Upper lobe of right lung (tissue), 1 donor: Measurements from ENCODE around the gene HSPG2. TPM values are rescaled to one million over a fixed set of nuclear protein-coding genes. Genes with fewer than 3 reads are reported as not detected.
"Not testable (repeated sequence)": the region's sequence is repeated elsewhere in the genome, so short reads cannot be mapped to it uniquely, and the experiment has no call there.

ENCODE experiments used
- ATAC-seq: fragments of 200-7000 bp; cut with Tn5 transposase; one replicate; pipeline ENCODE4 v1.9.1; 2020; ENCODE audit warnings: mild to moderate bottlenecking, moderate library complexity
- DNase-seq: peaks from one replicate; pipeline ENCODE4 v3.0.0-alpha.2; 2020
- H3K27ac ChIP-seq: fragments of 200-600 bp; one replicate; pipeline ENCODE4 v1.8.0; 2022
- H3K27me3 ChIP-seq: fragments of 200-600 bp; one replicate; pipeline ENCODE4 v1.8.0; 2022; ENCODE audit warnings: mild to moderate bottlenecking
- H3K36me3 ChIP-seq: fragments of 200-600 bp; one replicate; pipeline ENCODE4 v1.8.0; 2022
- H3K4me1 ChIP-seq: fragments of 200-600 bp; one replicate; pipeline ENCODE4 v1.8.0; 2022
- H3K4me3 ChIP-seq: fragments of 200-600 bp; one replicate; pipeline ENCODE4 v1.8.0; 2022; ENCODE audit warnings: mild to moderate bottlenecking
- H3K9me3 ChIP-seq: fragments of 200-600 bp; one replicate; pipeline ENCODE4 v1.8.0; 2022
- intact Hi-C: fragments of 100-400 bp; cut with DNase I; formaldehyde crosslinking; loops from one replicate; pipeline ENCODE4 v1.11.0; 2022
- total RNA-seq: library from RNA; stranded (reverse); fragmentation: NEBNext Ultra II Directional; extraction: Animal tissue kit (Norgen Biotek cat#: 25700); gene quantifications from one replicate; pipeline ENCODE4 v1.2.1, GENCODE V29; 2021
- TF ChIP-seq, protein P1 (sequence below): fragments of 200-600 bp; IDR thresholded peaks from one replicate; pipeline ENCODE4 v1.8.0; 2022; ENCODE audit warnings: antibody characterized with exemption
- donor health status: DM: no; HTN: yes; CAD: no; lungs with severe emphysema.

Gene HSPG2
- total RNA-seq, 1 donor from 2014 or later: 393 TPM

GRCh38 chr1:21827141-21827679 lies 109.9 kb downstream of the HSPG2 start:
- peaks cover 97% of the 10 kb centered on the region for H3K36me3 ChIP-seq
- H3K4me1 ChIP-seq: no peaks in the 10 kb centered on the region
- intact Hi-C loops: no loop called here
- TF ChIP-seq, protein P1, sequence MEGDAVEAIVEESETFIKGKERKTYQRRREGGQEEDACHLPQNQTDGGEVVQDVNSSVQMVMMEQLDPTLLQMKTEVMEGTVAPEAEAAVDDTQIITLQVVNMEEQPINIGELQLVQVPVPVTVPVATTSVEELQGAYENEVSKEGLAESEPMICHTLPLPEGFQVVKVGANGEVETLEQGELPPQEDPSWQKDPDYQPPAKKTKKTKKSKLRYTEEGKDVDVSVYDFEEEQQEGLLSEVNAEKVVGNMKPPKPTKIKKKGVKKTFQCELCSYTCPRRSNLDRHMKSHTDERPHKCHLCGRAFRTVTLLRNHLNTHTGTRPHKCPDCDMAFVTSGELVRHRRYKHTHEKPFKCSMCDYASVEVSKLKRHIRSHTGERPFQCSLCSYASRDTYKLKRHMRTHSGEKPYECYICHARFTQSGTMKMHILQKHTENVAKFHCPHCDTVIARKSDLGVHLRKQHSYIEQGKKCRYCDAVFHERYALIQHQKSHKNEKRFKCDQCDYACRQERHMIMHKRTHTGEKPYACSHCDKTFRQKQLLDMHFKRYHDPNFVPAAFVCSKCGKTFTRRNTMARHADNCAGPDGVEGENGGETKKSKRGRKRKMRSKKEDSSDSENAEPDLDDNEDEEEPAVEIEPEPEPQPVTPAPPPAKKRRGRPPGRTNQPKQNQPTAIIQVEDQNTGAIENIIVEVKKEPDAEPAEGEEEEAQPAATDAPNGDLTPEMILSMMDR: no peak
- no peaks in the 10 kb centered on the region for H3K27me3 ChIP-seq
- H3K27ac ChIP-seq: no peak overlapping the region
- DNase-seq: no peak
- no peak overlapping the region for H3K4me3 ChIP-seq
- no peak for ATAC-seq
- H3K9me3 ChIP-seq: no peaks in the 10 kb centered on the region

DNA sequence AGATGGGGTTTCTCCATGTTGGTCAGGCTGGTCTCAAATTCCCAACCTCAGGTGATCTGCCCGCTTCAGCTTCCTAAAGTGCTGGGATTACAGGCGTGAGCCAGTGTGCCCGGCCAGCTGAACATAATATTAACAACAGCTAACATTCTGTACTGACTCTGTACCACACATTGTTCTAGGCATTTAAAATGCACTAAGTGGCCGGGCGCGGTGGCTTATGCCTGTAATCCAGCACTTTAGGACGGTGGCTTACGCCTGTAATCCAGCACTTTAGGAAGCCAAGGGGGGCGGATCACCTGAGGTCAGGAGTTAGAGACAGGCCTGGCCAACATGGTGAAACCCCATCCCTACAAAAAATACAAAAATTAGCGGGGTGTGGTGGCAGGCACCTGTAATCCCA lies 110.4 kb downstream of the HSPG2 start:
- H3K27me3 ChIP-seq, DNase-seq, H3K4me1 ChIP-seq, ATAC-seq, H3K4me3 ChIP-seq, H3K9me3 ChIP-seq, intact Hi-C loops, H3K27ac ChIP-seq: not testable (repeated sequence)
- H3K36me3 ChIP-seq: peaks cover 93% of the 10 kb centered on the region

GRCh38 chr1:21825393-21825792 lies 111.7 kb downstream of the HSPG2 start:
- Histone ChIP-seq H3K27me3 (no peaks in the 10 kb centered on the region), H3K27ac (no peak overlapping the region), H3K4me3 (no peak overlapping the region), H3K36me3 (peaks cover 83% of the 10 kb centered on the region), H3K4me1 (no peaks in the 10 kb centered on the region), H3K9me3 (no peaks in the 10 kb centered on the region)
- ATAC-seq (no peak), DNase-seq (no peak)
- intact Hi-C loops: no loop called here
- TF ChIP-seq, protein P1: no peak

DNA sequence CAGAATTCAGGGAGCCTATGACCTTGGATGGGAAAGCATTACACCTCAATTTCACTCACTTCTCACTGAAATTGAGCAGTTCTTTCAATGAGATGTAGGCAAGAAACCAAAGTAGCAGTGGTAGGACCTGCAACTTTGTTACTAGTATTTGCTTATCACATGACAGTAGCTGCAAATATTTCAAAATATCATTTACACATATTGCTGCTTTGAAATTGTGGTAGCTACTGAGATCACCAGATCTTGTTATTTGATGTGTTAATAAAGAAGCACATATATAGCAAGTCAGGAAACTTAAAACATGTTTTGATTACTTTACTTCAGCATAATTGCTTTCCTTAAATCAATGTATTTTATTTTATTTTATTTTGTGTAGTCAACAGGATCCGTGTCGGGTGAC lies 112.2 kb downstream of the HSPG2 start:
- no peak for ATAC-seq
- Histone ChIP-seq H3K27me3 (no peaks in the 10 kb centered on the region), H3K4me1 (no peaks in the 10 kb centered on the region), H3K36me3 (peaks cover 78% of the 10 kb centered on the region), H3K27ac (no peak overlapping the region), H3K9me3 (no peaks in the 10 kb centered on the region), H3K4me3 (no peak overlapping the region)
- DNase-seq: no peak
- TF ChIP-seq, protein P1: no peak
- intact Hi-C loops: no loop called here

DNA sequence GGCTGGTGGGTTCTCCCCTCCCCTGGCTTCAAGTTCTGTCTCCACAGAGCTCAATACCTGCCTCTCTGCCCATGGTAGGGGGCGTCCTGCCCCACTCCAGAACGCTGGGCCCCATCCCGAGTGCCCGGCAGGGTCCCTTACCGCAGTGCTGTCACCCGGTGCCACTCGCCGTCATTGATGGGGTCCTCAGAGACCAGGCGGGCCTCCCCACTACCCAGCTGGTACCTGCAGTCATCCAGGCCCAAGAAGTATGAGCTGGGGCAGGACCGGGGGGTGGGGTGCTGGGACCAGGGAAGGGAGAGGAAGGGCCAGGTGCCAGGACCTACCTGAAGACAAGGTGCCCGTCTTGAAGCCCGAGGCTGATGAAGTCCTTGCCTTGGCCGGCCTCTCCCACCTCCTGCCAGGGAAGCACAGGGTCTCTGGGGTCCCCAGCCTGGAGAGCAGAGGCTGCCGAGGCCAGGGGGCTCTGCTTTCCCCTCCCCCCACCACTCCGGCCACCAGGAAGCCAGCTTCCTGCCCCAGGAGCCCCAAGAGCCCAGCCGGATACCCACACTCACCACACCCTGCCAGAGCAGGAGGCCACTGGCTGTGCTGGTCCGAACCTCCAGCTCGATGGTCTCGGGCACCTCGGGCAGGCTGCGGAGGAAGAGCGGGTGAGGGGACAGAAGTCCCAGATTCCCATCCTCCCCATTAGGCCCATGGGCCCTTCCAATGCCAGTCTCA lies 113.0 kb downstream of the HSPG2 start:
- intact Hi-C loops: no loop called here
- no peak for ATAC-seq
- H3K9me3 ChIP-seq: no peaks in the 10 kb centered on the region
- H3K36me3 ChIP-seq: peaks cover 70% of the 10 kb centered on the region
- no peak overlapping the region for H3K27ac ChIP-seq
- no peak overlapping the region for H3K4me3 ChIP-seq
- TF ChIP-seq, protein P1: no peak
- DNase-seq: no peak
- H3K27me3 ChIP-seq: no peaks in the 10 kb centered on the region
- H3K4me1 ChIP-seq: no peaks in the 10 kb centered on the region

DNA sequence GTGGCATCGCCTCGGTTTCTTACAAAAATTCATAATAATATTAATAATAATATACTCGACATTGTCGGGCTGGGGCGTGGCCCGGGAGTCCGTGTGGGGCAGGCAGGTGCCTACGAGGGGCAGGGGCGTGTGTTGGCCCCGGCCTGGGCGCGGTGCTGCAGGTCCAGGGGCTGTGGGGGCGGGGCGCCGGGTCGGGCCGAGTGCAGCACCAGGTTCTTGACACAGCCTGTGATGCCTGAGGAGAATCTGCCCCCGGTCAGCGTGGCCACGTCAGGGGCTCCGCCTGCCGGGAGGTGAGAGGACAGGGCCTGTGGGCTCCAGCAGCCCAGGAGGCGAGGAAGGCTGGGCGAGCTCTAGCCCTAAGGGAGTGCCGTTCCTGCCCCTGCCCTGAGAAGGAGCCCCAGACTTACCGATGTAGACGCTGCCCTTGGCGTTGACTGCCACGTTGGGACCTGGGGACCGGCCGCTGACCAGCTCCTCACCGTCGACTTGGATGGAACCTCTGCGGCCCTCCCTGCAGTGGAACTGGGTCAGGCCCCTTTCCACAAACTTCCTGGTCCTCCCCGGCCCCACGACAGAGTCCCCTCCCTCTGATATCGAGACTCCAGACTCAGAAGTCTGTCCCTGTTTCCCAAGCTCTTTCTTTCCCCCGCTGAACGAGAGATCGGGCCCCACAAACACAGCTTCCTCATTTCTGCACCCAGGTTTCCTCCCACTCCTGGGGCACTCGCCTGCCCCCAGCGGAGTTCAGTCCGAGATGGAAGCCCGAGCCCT lies 113.7 kb downstream of the HSPG2 start:
- ATAC-seq (no peak), DNase-seq (no peak)
- TF ChIP-seq, protein P1: no peak
- Histone ChIP-seq H3K4me3 (no peak overlapping the region), H3K9me3 (no peaks in the 10 kb centered on the region), H3K27ac (no peak overlapping the region), H3K4me1 (no peaks in the 10 kb centered on the region), H3K36me3 (peaks cover 63% of the 10 kb centered on the region), H3K27me3 (no peaks in the 10 kb centered on the region)
- intact Hi-C loops: no loop called here
